HS-5 (cell line): ENCODE data around the gene ABLIM2.
"Not testable (repeated sequence)": the region's sequence is repeated elsewhere in the genome, so short reads cannot be mapped to it uniquely, and the experiment has no call there.

Experiments used
- DNase-seq: peaks from one replicate; pipeline ENCODE4 v3.0.0-alpha.2; 2012; ENCODE audit warnings: low read depth

Gene ABLIM2

DNA sequence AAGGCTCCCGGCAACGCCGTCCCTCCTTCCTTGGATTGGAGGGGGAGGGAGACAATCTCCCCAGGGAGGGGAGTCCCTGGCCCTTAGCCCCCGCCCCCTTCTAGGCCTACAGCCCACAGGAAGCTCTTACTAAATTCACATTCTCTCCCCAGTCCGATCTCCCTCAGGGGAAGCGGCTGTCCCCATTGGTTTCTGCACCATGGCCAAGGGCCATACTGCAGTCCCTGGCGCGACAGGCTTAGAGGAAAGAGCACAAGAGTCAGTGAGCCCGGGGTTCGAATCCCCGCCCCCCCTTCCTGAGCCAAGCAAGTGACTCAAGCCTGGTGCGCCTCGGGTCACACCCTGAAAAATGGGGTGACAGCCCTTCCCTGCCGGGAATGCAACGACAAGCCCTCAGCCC, 1.1 kb downstream of the ABLIM2 start:
- no peak for DNase-seq

DNA sequence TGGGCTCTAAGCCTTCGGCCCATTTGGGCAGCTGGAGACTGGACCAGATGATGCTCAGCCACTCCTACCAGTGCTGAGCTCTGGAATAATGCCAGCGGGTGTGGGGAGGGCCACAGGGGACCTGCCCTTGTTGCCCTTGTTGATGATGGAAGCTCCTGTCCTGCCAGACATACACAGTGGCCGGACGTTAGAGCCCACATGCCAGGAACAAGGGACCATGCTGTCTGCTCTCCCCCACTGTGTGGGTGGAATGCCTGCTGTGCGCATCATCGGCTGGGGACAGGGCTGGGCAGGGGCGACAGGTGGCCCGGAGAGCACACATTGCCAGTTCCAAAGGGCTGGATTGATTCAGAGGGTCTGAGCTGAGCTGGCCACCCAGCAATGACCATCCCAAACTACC, 2.0 kb downstream of the ABLIM2 start:
- DNase-seq, result no peak

DNA sequence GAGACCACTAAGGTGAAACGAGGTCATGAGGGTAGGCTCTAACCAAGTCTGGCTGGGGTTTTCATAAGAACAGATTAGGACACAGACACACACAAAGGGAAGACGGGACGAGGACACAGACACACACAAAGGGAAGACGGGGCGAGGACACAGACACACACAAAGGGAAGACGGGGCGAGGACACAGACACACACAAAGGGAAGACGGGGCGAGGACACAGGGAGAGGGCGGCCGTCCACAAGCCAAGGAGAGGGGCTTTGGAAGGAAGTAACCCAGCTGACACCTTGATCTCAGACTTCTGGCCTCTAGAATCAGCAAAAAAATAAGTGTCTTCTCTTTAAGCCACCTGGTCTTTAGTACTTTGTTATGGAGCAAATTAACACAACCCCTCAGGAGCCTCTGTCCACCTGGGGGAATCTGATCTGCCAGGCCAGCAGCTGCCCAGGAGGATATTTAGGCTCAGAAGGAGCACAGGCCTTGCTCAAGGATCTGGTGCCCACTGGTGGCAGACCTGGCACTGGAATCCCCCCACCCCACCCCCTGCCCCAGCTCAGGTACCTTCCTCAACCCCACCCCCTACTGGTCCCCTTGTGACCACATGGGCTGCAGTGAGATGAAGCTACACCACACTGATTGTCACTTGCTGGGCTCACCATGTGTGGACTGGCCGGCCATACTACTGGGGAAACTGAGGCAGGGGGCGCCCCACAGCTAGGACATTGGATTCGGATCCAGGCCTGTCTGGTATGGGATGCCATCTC, 2.8 kb downstream of the ABLIM2 start:
- DNase-seq, result no peak

DNA sequence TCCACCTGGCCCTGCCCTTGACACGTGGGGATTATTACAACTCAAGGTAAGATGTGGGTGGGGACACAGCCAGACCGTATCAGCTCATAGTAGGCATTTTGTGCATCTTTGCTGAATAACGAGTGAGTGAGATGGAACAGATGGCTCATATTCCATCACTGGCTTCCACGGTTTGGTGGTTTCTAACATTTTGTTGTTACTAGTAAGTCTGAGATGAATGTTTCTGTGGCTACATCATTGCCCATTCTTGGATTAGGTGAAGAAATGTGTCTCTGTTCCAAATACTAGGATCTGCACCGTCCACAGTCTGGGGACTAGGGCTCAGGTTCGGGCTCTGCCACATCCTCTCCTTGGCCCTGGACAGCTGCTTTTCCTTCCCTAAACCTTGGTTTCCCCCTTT, 3.6 kb downstream of the ABLIM2 start:
- no peak for DNase-seq

DNA sequence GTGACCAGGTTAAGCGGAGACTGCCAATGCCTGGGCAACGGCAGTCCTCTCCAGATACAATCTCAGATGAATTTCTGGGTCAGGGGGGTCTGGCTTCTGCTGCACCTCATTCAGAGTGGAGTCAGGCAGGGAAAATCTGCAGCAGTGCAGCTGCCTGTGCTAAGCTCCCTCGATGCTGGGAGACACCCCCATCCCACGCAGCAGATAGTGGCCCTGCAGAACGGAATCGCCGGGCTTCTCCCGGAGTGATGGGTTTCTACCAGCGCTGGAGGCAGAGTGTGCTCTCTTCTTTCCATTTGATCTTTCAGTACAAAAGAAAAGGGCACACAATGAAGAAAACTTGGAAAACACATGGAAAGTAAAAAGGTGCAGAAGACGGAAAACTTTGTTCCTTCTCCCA, 5.2 kb downstream of the ABLIM2 start:
- no peak for DNase-seq

DNA sequence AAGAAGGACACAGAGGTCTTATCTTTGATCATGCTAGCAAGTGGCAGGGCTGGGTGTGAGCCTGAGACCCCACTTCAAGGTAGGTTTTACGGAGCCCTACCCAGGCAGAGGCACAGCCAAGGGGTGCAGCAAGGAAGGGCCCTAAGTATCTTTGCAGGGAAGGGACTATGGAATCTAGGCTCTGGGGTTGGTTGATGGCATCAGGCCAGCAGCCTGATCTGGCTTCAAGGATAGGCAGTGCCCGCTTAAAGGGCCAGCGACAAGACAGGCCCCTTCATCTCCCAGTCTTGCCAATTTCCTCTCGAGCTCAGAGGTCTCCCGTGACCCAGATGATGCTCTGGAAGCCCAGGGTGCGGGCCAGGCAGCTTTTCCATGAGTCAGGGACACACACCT, 5.8 kb downstream of the ABLIM2 start:
- DNase-seq, result no peak

DNA sequence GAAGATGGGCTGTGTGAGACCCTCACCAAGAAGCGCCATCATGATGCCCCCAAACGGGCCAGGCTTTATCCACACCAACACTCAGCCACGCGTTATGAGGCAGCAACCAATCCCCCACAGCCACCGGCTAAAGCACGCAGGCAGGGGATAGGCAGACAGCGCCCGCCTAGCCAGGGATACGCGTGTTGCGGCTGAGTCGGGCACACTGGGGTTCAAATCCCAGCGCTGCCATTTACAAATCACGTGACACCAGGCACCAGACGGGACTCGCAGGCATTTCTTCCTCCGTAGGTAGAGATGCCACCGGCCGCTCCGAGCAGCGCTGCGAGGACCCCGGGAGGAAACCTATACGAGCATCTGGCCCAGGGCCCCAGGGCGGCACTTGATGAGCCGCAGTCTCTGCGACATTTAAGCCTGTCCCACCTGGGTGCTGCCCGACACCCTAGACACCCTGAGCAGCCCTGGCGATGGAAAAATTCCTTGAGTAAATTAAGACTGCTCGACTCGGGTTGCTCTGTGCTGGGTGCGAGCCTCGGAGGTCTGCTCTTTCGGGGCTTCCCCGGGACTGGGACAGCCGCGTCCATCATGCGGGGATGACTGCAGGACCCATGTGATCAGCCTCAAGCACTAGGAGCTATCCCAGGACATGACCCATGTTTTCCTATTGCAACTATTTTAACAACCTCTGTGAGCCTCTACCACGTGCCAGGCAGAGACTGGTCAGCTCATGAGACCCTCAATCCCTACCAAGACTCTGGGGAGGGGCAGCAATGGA, 6.3 kb downstream of the ABLIM2 start:
- DNase-seq, result no peak

DNA sequence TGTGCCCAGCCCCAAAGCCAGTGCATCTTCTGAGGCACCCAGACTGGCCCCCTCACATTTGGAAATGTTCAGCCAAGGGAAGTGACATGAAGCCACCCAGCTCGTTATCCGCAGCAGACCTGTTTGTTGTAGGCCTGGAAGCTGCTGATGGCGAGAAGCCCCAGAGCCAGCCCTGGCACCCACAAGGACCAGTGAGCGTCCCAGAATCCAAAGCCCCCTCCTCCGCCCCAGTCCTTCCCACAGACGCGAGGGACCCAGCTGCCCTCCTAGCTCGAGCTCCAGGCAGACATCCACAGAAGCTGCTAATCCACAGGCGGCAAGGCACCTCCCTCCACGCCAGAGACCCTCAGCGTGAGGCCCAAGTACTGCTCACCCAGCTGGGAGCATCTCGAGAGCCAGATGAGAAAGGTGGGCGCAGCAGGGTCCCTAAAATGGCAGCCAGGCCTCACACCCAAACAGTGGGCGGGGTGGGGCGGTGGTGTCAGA, 7.4 kb downstream of the ABLIM2 start:
- no peak for DNase-seq

DNA sequence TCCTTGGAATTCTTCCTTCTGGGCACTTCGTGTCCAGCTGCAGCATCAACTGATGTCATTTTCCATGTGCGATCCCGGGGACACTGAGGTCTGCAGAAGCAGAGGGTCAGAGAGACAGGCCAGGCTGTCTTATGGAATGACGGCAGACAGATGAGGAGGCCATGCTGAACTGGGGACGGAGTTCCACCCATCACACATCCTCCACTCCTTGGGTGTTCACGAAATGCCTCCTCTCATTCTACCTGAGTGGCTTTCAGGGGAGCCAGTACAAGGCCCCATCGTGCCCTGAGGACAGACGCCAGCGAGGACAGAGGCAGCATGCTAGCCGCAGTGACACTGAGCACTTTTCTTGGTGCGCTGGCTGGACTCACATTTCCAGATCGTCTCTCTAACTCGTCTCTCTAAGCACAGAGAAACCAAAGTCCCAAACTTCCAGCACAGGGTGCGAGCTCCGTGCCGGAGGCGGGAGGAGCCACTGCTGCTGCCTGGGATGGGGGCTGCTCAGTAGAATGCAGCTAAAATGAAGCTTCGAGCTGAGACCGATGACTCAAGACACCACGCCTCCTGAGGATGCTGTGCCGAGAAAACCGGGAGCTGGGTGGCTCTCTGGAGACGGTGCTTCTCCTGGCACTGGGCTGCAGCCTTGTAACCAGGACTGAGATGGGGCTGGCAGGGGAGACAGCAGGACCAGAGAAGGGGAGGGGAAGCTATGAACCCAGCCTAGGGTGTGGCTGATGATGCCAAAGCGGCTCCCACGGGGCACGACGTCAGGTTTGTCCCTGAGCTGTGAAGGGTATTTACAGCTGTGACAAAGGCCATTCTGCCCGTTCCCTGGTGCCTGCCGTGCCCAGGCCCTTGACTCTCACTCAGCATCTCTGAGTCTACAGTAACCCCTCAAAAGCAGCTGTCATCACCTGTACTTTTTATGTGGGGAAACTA, 8.2 kb downstream of the ABLIM2 start:
- DNase-seq, result no peak

DNA sequence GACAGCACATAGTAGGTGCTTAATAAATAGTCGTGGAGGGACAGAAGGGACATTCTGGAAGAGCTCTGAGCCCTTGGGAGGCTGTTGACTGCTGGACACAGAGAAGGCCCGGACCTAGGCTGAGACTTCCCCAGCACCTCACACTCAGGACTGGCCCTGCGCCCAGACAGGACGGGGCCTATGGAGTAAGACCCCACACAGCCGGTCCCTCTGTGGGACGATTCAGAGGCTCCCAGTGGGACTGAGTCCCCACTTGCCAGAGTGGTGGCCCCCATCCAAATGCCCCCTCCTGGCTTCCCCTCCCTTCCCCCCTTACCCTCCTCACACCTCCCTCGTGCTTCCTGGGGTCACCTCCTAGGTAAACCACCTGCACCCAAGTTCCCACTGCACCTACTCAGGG, 8.9 kb downstream of the ABLIM2 start:
- DNase-seq, result no peak

DNA sequence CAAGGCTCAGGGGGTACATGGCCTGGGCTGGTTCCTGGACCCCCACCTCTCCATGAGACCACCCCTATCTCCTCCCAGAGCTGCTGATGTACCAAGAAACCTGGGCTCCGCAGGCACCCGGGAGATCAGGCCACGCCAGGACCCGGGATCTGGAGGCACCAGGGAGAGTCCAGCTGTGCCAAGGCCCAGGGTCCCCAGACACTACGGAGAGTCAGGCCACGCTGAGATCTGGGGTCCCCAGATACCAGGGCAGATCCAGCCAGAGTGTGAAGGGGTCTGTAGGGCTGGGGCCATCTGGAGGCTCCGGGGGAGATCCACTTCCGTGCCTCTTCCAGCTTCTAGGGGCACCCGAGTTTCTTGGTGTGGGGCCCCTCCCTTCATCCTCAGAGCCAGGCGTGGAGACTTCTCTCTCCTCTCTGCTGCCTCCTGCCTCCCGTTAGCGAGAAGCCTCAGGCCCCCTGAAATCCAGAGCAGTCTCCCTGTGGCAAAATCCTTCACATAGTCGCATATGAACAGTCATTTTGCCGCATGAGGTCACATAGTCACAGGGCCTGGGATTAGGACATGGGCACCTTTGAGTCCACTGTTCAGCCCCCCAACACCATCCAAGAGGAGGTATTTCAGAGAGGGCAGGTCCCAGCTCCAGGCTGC, 9.7 kb downstream of the ABLIM2 start:
- no peak for DNase-seq

DNA sequence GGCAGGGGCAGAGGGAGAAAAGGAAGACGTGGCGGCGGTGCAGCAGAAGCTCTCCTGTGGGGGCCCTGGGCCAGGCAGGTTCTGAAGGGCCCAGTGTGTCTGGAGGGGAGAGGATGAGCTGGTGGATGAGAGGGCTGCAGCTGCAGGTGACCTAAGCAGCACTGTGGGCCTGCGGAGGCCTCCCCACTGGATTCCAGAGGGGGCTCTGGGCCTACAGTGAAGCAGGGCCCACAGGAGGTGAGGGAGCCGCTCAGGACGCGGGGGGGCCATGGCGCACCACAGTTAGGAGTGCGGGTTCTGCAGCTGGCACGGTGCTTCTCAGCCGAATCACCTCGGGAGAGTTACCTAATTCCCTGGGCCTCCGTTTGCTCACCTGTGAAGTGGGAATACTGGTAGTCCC, 10.5 kb downstream of the ABLIM2 start:
- DNase-seq, result no peak

DNA sequence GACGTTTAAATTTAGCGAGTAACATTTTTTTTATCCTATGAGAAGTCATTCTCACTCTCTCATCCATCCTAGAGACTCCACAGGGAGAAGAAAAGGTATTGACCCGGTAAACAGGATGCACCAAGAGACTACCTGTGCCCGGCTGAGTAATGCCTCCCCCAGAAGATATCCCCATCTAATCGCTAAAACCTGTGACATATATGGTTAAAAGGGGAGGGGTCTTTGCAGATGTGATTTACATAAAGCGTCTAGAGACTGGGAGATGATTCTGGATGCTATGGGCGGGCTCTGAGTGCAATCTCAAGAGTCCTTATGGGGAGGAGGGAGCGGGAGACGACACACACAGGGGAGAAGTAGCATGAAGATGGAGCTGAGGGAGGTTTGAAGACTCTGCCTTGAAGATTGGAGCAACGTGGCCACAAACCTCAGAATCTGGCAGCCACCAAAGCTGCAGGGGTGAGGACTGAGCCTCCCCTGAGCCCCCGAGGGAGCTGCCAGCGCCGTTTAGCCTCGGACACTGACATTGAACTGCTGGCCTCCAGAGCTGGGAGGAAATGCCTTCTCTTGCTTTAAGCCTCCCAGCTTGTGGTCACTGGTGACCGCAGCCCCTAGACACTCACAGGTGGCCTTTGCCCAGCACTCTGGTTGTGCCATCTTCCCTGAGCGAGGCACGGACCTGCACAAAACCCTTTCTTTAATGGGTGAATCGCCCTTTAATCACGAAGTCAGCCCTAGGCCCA, 11.2 kb downstream of the ABLIM2 start:
- no peak for DNase-seq

DNA sequence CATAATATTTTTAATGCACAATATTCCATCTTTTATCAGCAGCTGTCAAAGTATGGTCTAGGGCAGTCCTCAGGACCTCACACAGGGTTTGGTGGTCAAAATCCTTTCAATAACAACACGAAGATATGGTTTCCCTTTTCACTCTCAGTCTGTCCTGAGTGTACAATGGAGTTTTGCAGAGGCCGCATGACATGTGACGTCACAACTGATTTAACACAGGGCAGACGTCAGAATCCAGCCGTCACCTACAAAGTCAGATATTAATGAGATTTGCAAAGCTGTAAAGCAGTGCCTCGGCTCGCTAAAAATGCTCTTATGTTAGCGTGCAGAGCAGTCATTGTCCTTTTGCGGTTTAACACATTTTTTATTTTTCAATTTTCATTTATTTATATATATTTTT, 12.5 kb downstream of the ABLIM2 start:
- DNase-seq, result no peak

DNA sequence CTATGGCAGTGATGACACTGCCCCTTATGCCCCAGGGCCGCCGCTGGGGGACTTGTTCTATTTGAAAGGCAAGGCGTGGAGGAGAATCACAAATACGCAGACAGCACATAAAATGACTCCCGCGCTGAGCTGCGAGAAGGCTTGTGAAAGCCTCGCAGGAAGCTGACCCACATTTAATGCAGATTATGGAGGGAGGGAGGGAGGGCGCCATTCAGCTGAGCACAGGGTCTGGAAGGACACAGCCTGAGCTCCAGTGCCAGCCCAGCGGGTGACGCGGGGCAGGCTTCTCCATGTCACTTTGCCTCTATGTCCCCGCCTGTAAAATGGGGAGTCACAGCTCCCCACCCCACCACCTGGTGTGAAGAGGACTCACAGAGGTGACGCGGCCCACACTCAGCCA, 14.3 kb downstream of the ABLIM2 start:
- no peak for DNase-seq

DNA sequence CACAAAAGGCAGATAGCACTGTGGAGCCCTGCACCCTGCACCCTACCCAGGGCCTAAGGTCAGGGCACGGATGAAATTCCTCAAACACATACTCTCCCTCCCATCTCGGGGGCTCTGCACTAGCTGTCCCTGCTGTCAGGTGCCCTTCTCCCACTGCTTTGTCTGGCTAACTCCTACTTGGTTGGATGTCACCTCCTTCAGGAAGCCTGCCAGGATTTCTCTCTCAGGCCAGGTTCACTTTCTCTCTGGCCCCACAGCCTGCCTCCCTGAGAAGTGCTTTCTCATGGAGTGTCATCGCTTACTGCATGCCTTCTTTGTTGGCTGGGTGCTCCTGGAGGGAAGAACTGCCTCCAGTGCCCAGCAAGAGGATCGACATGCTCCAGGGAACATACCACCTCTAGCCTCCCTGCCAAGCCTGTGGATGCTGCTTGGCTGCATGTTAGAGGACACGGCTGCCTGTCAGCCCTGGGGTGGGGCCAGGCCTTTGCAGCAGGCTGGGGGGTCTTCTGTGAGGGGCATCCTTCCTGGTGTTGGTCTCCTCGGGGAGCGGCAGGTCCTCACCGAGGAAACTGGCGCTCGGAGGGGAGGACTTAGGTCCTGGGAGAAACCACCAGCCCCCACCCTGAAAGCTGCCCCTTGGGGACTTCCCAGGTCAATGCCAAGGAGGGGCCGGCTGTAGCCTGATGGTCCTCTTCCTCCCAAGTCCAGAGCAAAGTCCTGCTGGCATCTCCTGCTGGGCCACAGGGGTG, 15.0 kb downstream of the ABLIM2 start:
- no peak for DNase-seq

DNA sequence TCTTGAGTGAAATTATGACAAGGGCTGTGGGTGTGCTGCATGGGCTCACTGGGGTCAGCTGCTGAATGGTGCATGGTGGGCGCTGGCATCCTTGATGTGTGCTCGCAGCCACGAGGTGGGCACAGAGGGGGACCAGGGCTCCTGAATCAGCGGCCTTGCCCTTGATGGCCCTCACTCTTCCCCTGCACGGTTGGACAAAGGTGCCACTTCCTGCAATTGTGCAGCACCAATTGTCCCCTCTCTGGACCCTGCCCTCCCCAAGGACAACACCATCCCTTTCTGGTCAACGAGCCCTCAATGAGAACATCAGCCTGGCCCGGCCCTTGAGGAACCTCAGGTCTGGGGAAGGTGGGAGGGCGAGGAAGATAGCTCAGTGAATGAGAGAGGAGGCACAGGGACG, 16.1 kb downstream of the ABLIM2 start:
- no peak for DNase-seq

DNA sequence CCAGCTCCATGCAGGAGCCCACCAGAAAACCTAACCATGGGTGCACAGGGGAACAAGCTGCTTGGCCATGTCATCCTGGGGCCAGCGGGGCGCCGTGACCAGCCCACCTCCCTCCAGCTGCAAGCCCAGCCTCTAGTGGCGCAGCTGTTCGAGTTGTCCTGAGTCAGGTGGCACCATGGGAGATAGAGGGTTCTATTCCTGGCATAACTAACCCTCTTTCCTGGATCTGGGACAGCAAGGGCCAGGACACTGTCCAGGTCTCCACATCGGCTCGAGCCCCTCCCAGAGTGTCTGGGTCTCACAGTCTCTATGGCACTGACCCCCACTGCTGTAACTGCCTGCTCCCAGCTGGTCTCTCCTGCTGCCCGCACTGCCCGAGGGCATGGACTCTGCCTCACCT, 16.7 kb downstream of the ABLIM2 start:
- no peak for DNase-seq

DNA sequence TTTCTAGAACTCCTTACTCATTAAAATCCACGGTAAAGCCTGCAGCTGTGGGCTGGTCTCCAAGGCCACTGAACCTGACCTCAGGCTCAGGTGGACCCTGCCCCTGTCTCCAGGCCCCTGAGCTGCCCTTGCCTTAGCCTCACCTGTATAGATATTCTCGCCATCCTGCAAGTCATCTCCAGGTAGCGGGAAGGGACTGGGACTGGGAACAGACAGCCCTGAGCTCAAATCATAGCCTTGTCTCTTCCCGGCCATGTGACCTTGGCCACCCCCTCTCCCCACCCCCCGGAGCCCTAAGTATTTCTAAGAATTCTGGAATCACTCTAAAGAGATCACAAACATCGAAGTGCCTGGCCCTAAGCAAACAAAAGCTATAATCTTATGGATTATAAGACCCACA, 17.7 kb downstream of the ABLIM2 start:
- no peak for DNase-seq

DNA sequence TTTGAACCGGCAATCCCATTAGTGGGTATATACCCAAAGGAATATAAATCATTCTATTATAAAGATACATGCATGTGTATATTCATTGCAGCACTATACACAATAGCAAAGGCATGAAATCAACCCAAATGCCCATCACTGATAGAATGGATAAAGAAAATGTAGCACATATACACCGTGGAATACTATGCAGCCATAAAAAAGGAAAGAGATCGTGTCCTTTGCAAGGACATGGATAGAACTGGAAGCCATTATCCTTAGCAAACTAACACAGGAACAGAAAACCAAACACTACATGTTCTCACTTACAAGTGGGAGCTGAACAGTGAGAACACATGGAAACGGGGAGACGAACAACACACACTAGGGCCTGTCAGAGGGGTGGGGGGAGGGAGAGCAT, 18.9 kb downstream of the ABLIM2 start:
- not testable (repeated sequence) for DNase-seq
